ENCODE results near the gene PADI1.

PADI1 gene

DNA sequence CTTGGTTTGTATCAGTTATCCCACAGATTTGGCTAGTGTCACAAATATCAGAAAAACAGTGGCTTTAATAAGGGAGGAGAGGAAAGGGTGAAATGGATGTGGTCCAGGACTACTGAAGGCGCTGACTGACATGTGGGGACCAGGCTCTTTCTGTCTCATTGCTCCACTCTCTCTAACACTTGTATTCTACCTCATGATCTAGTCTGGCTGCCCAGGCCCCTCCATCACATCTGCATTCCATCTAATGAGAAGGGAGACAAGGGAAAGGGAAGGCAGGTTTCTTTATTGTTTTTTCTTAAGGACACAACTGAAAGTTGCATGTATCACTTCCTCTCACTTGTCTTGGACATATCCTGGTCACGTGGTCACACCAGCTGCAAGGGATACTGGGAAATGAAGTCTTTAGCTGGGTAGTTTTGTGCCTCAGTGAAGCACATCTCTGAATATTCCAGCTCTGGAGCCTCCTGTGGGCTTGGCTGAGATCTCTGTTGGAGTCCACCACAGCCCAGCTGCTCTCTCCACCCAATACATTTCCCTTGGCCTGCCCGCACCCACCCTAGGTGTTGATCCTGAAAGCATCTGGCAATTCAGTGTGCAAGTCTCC is 43.7 kb upstream of the PADI1 start:
- Histone ChIP-seq H3K36me3 (ENCODE audit: control insufficient read depth in 2 of 2, insufficient read depth in 1 of 2, low read length in 2 of 2) (no peaks in the 10 kb centered on the region), H3K27ac (ENCODE audit: extremely low read depth, low read depth, low read length) (no peak overlapping the region), H3K4me1 (ENCODE audit: control insufficient read depth, insufficient read depth, low read length) (no peaks in the 10 kb centered on the region), H3K4me3 (ENCODE audit: low read depth, low read length) (no peak overlapping the region), H3K9me3 (ENCODE audit: control insufficient read depth, insufficient read depth, low read depth, low read length) (no peaks in the 10 kb centered on the region)
- TF ChIP-seq SETDB1 (IDR thresholded peaks at IDR 0.05; ENCODE audit: insufficient read length, low read length) = no peak
- TF ChIP-seq, protein P1, sequence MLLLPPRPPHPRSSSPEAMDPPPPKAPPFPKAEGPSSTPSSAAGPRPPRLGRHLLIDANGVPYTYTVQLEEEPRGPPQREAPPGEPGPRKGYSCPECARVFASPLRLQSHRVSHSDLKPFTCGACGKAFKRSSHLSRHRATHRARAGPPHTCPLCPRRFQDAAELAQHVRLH (tag by site-specific recombination; IDR thresholded peaks at IDR 0.05) = 0 out of 2 replicates have a peak, but pooled peaks have one; percentile 49
- TF ChIP-seq, protein P2, sequence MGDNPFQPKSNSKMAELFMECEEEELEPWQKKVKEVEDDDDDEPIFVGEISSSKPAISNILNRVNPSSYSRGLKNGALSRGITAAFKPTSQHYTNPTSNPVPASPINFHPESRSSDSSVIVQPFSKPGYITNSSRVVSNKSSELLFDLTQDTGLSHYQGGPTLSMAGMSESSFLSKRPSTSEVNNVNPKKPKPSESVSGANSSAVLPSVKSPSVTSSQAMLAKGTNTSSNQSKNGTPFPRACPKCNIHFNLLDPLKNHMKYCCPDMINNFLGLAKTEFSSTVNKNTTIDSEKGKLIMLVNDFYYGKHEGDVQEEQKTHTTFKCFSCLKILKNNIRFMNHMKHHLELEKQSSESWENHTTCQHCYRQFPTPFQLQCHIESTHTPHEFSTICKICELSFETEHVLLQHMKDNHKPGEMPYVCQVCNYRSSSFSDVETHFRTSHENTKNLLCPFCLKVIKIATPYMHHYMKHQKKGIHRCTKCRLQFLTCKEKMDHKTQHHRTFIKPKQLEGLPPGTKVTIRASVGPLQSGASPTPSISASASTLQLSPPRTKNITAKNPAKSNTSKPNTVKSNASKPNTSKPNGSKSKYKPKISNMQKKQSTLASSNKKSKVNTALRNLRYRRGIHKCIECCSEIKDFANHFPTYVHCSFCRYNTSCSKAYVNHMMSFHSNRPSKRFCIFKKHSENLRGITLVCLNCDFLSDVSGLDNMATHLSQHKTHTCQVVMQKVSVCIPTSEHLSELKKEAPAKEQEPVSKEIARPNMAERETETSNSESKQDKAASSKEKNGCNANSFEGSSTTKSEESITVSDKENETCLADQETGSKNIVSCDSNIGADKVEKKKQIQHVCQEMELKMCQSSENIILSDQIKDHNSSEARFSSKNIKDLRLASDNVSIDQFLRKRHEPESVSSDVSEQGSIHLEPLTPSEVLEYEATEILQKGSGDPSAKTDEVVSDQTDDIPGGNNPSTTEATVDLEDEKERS (tag by site-specific recombination; IDR thresholded peaks at IDR 0.05) = 0 out of 2 replicates have a peak, but pooled peaks have one; percentile 60
- ChIA-PET CTCF (no interaction called here), POLR2A (no interaction called here)

DNA sequence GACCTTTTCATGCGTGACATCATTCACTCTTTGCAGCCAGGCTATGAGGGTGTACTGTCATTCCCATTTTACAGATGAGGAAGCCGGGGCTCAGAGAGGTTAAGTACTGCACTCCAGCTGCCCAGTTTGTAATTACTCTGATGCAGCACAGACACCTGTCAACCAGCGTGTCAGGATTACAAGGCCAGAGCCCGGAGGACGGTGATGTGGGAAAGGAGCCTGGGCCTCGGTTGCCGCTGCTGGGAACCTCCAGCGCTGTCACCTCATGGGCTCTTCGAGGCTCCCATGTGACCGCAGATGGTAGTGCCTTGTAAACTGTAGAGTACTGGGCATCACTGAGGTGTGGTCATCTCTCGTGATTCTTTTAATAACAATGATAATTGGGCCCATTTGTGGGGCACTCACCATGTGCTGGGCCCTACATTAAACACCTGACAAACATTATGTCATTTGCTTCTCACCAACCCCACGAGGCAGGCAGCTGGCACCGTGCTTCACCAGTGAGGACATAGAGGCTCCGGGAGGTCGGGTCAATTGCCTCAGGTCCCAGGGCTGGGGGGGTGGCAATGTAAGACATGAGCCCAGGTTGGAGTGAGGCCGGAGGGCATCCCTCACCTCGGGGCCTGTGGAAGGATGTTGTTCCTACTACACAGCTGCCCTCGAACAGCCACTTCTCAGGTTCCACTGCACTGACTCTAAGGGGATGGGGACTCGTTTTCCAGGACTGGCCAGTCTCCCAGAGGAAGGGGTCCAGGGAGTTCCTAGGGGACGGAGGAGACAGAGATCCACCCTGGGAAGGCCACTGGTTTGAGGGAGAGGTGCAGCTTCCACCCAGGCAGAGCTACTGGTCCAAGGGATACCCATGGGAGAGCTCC is 42.8 kb upstream of the PADI1 start:
- H3K36me3 ChIP-seq (ENCODE audit: control insufficient read depth in 2 of 2, insufficient read depth in 1 of 2, low read length in 2 of 2) = no peaks in the 10 kb centered on the region
- no peaks in the 10 kb centered on the region for H3K9me3 ChIP-seq (ENCODE audit: control insufficient read depth, insufficient read depth, low read depth, low read length)
- H3K4me3 ChIP-seq (ENCODE audit: low read depth, low read length) = no peak overlapping the region
- CTCF ChIA-PET = interaction anchor here (1.4 kb wide), 1 partner anchor 36 kb away, joined by 5 read pairs; no protein-coding TSS in a partner anchor
- H3K4me1 ChIP-seq (ENCODE audit: control insufficient read depth, insufficient read depth, low read length) = no peaks in the 10 kb centered on the region
- no peak overlapping the region for H3K27ac ChIP-seq (ENCODE audit: extremely low read depth, low read depth, low read length)
- TF ChIP-seq ZSCAN16 (tag by site-specific recombination; IDR thresholded peaks at IDR 0.05) = no peak
- no peak for TF ChIP-seq ZNF350 (tag by site-specific recombination; IDR thresholded peaks at IDR 0.05)
- no peak for TF ChIP-seq FEZF1 (tag by site-specific recombination; IDR thresholded peaks at IDR 0.05)
- no peak for TF ChIP-seq EGR2 (tag by site-specific recombination; IDR thresholded peaks at IDR 0.05; ENCODE audit: low read depth)
- TF ChIP-seq ZNF701 (tag by site-specific recombination; IDR thresholded peaks at IDR 0.05) = no peak
- no peak for TF ChIP-seq RBAK (tag by site-specific recombination; IDR thresholded peaks at IDR 0.05)
- POLR2A ChIA-PET = no interaction called here

DNA sequence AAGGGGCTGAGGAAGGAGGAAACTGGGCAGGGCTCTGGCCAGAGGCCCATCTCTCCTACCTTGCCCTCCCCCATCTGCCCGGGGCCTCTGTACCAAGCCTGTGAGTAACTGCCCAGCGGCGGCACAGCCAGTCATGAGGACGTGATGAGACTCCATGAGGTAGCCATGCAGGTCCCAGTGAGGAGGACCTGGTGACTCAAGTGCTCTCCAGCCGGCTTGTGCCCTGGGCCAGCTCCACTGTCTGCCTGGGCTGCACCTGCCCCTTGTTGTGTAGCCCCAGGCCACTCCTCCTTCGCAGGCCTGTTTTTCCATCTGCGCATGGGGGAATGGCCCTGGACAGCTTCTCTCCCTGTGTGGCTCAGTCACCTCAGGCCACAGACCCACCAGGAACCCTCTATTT is 42.0 kb upstream of the PADI1 start:
- no peak overlapping the region for H3K4me3 ChIP-seq (ENCODE audit: low read depth, low read length)
- no peaks in the 10 kb centered on the region for H3K36me3 ChIP-seq (ENCODE audit: control insufficient read depth in 2 of 2, insufficient read depth in 1 of 2, low read length in 2 of 2)
- ChIA-PET CTCF (interaction anchor here (1.4 kb wide), 1 partner anchor 37 kb away, joined by 5 read pairs; no protein-coding TSS in a partner anchor), POLR2A (no interaction called here)
- TF ChIP-seq, protein P3, sequence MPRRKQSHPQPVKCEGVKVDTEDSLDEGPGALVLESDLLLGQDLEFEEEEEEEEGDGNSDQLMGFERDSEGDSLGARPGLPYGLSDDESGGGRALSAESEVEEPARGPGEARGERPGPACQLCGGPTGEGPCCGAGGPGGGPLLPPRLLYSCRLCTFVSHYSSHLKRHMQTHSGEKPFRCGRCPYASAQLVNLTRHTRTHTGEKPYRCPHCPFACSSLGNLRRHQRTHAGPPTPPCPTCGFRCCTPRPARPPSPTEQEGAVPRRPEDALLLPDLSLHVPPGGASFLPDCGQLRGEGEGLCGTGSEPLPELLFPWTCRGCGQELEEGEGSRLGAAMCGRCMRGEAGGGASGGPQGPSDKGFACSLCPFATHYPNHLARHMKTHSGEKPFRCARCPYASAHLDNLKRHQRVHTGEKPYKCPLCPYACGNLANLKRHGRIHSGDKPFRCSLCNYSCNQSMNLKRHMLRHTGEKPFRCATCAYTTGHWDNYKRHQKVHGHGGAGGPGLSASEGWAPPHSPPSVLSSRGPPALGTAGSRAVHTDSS (tag by site-specific recombination; IDR thresholded peaks at IDR 0.05) = no peak
- TF ChIP-seq ZIC2 (tag by site-specific recombination; IDR thresholded peaks at IDR 0.05) = peak; percentile 43
- no peaks in the 10 kb centered on the region for H3K4me1 ChIP-seq (ENCODE audit: control insufficient read depth, insufficient read depth, low read length)
- no peak overlapping the region for H3K27ac ChIP-seq (ENCODE audit: extremely low read depth, low read depth, low read length)
- no peaks in the 10 kb centered on the region for H3K9me3 ChIP-seq (ENCODE audit: control insufficient read depth, insufficient read depth, low read depth, low read length)

DNA sequence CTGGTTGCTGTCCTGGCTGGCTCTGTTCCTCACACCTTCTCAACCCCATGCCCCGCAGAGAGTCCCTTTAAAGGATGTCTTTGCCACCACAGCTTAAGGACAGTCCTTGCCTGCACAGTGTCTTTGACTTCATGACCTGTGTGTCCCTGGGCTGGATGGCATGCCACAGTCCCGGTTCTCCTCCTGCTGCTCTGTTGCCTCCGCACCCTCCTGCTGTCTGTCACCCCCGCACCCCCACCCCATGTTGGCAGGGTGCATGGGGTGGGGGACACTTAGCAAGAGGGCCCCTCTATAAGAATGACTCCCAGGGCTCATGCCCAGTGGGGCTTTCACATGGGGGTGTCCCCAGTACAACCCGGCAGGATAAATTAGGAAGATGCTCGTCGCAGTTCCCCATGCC is 41.6 kb upstream of the PADI1 start:
- no peak overlapping the region for H3K4me3 ChIP-seq (ENCODE audit: low read depth, low read length)
- no peaks in the 10 kb centered on the region for H3K9me3 ChIP-seq (ENCODE audit: control insufficient read depth, insufficient read depth, low read depth, low read length)
- H3K4me1 ChIP-seq (ENCODE audit: control insufficient read depth, insufficient read depth, low read length) = no peaks in the 10 kb centered on the region
- ChIA-PET POLR2A (no interaction called here), CTCF (interaction anchor here (1.4 kb wide), 1 partner anchor 38 kb away, joined by 5 read pairs; no protein-coding TSS in a partner anchor)
- H3K27ac ChIP-seq (ENCODE audit: extremely low read depth, low read depth, low read length) = no peak overlapping the region
- no peaks in the 10 kb centered on the region for H3K36me3 ChIP-seq (ENCODE audit: control insufficient read depth in 2 of 2, insufficient read depth in 1 of 2, low read length in 2 of 2)
- TF ChIP-seq, protein P4, sequence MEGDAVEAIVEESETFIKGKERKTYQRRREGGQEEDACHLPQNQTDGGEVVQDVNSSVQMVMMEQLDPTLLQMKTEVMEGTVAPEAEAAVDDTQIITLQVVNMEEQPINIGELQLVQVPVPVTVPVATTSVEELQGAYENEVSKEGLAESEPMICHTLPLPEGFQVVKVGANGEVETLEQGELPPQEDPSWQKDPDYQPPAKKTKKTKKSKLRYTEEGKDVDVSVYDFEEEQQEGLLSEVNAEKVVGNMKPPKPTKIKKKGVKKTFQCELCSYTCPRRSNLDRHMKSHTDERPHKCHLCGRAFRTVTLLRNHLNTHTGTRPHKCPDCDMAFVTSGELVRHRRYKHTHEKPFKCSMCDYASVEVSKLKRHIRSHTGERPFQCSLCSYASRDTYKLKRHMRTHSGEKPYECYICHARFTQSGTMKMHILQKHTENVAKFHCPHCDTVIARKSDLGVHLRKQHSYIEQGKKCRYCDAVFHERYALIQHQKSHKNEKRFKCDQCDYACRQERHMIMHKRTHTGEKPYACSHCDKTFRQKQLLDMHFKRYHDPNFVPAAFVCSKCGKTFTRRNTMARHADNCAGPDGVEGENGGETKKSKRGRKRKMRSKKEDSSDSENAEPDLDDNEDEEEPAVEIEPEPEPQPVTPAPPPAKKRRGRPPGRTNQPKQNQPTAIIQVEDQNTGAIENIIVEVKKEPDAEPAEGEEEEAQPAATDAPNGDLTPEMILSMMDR (tag by site-specific recombination; IDR thresholded peaks at IDR 0.05) = no peak
- TF ChIP-seq ZNF292 (tag by site-specific recombination; IDR thresholded peaks at IDR 0.05; ENCODE audit: borderline replicate concordance, low read depth) (no peak), ZNF239 (tag by site-specific recombination; IDR thresholded peaks at IDR 0.05) (no peak), FEZF1 (tag by site-specific recombination; IDR thresholded peaks at IDR 0.05) (no peak), RBAK (tag by site-specific recombination; IDR thresholded peaks at IDR 0.05) (no peak), ZFHX2 (tag by site-specific recombination; conservative IDR thresholded peaks at IDR 0.05) (no peak), ZNF501 (tag by site-specific recombination; IDR thresholded peaks at IDR 0.05) (no peak), SP7 (tag by site-specific recombination; IDR thresholded peaks at IDR 0.05) (no peak)
- TF ChIP-seq, protein P3 (tag by site-specific recombination; IDR thresholded peaks at IDR 0.05) = no peak

Measured in HEK293 (cell line).